ENCODE data around the gene POLR3GL.

Gene POLR3GL

DNA sequence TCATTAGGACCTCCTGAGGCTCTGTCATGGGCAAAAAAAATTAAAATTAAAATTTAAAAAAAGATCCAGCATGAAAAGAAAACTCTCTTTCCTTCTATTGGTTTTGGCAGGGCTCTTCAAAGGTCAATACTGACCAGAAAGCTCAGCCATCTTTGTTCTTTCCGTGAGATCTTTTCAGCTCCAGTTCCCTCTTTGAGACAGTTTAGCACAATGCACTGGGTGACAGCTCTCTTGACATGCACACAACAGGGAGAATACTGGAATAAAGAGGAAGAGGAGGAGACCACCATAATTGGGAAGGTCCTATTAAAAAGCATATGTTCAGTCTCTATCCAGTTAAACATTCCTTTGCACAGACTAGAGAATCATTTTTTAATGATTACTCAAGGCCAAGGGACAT is 13.0 kb upstream of the POLR3GL start:
- no peak for DNase-seq

GRCh38 chr1:145952903-145953302 is 11.6 kb upstream of the POLR3GL start:
- no peak for DNase-seq

DNA sequence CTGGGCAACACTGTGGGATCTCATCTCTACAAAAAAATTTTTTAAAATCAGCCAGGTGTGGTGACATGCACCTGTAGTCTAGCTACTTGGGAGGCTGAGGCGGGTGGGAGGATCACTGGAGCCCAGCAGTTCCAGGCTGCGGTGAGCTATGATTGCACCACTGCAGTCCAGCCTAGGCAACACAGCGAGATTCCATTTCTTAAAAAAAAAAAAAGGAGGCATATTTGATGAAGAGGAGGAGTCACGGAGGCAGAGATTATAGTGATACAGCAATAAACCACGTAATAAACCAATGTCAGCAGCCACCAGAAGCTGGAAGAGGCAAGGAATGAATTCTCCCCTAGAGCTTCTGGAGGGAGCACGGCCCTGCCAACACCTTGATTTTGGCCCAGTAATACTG is 10.6 kb upstream of the POLR3GL start:
- DNase-seq = no peak

- DNase-seq = no peak
Measured at GRCh38 chr1:145955436-145955835, 9.1 kb upstream of the POLR3GL start.

- no peak for DNase-seq
Measured at GRCh38 chr1:145956361-145956760, 8.1 kb upstream of the POLR3GL start.

DNA sequence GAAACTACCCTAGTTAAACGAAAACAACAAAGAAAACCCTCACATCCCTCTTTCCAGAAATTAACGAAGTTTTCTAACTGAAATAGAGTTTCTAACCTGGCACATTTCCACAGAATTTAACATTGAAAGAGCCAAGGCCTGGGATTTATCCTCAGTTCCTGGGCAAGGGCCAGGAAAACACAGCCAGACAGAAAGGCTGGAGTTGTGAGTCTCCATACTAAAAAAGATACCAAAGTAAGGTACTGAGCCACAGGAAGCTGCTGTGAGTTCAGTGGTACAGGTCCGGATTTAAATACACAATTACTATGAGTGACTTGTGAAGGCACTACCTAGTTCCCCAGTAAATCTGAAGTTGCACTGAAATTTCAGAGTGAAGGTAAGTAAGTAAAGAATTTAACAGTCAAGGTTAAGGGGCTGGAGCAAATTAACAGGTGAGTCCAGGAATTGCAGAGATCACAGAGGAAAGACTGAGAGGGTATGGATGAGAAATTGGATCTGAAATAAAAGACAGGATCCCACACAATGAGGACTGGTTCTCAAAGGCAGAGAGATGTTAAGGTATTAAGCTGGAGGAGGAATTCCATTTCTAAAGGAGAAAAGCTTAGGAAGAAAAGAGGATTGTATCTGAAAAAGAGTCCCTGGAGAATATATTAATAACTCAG is 7.6 kb upstream of the POLR3GL start:
- no peak for DNase-seq

DNA sequence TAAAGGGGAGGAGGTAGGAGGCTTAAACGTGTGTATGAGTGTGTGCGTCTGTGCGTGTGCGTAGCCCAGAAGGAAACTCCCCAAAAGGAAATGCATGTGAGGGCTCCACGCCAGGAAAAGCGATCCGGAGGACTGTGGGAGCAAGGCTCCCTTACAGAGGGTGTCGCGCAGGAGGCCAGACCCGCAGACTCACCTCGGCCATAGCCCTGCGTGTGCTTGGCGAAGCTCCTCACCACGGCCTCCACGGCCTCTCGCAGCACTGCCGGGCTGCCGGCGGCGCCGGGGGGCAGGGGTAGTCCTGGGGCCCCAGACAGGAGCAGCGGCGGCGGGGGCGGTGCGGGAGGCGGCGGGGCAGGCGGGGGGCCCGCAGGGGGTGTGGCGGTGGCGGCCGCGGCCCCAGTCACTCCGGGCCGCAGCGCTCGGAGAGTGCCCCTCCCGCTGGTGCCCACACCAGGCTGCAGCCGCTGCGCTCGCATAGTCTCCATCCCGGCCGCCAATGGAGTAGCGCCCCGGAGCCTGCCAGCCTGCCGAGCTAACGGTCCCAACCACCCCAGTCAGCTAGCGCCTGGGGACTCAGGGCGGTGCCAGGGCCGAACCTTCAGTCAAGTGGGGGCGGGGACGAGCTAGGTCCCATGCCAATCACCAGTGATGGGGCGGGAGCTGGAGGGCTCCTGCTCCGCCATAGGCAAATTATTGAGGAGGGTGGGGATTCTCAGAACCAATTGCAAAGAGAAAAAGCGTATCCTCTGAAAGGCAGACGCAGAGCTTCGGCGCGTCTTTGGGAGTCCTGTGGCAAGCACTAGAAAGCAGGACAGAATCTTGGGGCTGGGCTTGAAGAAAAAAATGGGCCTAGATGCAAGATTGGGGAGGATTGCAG is 6.8 kb upstream of the POLR3GL start, which contains the start of gene LIX1L:
LIX1L (minus strand) TSS at position 575 of the 877 bp plus-strand sequence; CDS start at position 485, 90 bp downstream.
- peak; percentile 97 for DNase-seq

DNA sequence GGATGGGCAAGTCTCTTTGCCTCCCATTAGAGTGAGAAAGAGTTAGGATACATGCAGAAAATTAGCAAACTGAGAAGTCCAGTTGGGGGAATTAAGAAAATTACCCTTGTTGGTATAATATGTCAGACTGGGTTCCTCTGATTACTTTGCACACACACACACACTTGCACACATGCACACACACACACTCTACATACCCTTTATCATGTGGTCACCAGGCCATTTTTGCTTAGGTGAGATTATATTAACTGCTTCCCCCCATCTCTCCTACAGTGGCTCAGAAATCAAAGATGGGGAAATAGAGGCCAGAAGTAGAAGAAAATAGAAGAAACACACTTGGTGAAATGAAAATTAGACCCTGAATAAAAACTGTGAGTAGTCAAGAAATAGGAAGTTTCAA is 5.8 kb upstream of the POLR3GL start:
- no peak for DNase-seq

GRCh38 chr1:145959333-145959732 is 5.2 kb upstream of the POLR3GL start:
- no peak for DNase-seq

DNA sequence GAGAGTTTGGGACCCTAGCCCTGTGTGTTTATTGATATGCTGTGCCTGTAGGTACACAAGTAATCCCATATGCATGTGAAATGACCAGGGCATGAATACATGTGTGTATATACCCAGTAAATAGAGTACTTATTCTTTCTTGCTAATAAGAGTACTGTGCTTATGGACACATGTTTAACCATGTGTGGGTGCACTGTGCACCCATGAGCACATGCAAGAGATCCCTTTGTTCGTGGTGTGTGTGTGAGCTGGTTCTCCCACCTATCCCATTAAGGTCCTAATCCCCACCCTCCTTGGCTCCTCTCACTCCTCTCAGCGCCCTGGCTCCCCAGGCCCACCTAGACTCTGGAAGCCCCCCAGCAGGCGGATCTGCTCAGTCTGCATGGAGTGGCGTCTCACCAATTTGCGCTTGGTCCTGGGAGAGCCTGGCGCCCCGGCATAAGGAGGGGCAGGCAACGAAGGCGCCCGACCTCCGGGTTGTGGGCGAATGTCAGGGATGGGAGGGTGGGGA is 4.5 kb upstream of the POLR3GL start:
- no peak for DNase-seq

DNA sequence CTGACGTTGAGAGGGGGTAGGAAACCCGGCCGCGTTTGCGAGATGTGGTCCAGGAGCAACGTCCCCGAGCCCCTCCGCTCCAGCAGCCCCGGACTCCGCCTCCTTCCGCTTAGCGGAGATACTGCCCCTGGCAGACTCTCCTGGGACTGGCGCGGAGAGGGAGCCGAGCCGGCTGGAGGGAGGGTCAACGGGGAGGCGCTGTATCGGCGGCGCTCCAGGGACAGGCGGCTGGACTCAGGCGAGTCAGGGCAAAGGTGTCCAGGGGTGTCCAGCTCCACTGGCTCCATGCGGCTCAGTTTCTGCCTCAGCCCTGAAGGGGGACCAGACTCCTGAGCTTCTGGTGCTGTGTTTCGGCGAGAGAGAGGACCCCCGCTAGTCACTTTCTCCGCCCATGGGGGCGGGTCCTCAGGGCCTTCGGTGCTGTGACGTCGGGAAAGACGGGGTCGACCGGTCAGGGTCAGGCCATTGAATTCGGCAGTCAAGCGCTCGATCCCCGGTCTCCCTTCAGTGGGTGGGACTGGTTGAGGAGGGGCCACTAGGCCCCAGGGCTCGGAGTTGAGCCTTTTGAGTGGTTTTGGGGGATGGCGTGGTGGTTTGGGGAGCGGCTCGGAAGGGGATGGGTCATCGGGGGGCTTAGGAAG is 3.9 kb upstream of the POLR3GL start:
- peak; percentile 80 for DNase-seq

- DNase-seq = no peak
Measured at GRCh38 chr1:145961109-145961424, 3.4 kb upstream of the POLR3GL start.

GRCh38 chr1:145961425-145962156 is 2.9 kb upstream of the POLR3GL start:
- DNase-seq = no peak

- DNase-seq = no peak
Measured at GRCh38 chr1:145962157-145963102, 2.1 kb upstream of the POLR3GL start.

- no peak for DNase-seq
Measured at GRCh38 chr1:145963265-145964019, 1.0 kb upstream of the POLR3GL start.

- no peak for DNase-seq
Measured at GRCh38 chr1:145965119-145965744, 742 bp downstream of the POLR3GL start.

DNA sequence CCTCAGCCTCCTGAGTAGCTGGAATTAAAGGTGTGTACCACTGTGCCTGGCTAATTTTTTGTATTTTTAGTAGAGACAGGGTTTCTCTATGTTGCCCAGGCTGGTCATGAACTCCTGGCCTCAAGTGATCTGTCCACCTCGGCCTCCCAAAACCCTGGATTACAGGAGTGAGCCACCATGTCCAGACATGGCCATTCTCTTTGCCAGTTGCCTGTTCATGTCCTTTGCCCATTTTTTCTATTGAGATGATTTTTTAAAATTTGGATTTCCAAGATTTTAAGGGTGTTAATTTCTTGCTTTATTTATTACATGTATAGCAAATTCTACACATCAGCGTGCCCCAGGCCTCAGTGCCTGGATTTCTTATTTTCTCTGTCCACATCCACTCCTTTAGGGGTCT is 2.8 kb downstream of the POLR3GL start:
- DNase-seq = no peak

DNA sequence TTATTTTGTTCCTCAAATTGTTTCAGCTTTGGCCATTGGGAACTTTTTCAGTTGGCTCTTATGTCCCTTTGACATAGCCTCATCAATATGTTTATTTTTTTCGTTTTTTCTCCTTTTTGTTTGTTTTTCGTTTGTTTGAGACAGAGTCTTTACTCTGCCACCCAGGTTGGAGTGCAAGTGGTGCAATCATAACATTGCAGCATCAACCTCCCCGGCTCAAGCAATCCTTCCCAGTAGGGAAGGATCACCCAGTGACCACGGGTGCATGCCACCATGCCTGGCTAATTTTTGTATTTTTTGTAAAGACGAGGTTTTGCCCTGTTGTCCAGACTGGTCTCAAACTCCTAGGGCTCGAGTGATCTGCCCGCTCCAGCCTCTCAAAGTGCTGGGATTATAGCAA is 8.1 kb downstream of the POLR3GL start:
- no peak for DNase-seq

DNA sequence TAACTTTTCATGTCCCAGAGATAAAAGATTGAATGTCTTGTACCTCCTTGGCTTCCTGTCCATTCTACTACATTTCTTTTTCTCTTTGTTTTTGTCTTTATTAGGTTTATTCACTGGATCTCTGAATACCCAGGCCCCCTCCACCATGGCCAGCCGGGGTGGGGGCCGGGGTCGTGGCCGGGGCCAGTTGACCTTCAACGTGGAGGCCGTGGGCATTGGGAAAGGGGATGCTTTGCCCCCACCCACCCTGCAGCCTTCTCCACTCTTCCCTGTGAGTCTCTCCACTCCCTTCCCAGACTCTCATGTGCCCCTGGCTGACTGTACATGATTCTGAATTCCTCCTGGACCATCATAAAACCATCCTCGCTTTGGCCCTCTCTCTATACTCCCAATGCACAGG is 10.2 kb downstream of the POLR3GL start:
- no peak for DNase-seq

DNA sequence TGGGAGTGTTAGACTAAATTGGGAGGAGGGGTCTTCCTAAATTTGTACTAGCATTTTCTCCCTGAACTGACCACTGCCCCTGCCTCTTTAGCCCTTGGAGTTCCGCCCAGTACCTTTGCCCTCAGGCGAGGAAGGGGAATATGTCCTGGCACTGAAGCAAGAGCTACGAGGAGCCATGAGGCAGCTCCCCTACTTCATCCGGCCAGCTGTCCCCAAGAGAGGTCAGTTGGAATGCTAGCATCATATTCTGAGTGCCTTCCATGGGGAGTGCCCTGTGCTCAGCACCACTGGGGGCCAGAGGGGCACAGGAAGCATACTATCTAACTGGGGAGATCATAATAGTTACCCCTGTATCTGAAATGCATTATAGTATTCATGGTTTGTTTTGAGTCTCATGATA is 10.7 kb downstream of the POLR3GL start:
- DNase-seq = no peak

DNA sequence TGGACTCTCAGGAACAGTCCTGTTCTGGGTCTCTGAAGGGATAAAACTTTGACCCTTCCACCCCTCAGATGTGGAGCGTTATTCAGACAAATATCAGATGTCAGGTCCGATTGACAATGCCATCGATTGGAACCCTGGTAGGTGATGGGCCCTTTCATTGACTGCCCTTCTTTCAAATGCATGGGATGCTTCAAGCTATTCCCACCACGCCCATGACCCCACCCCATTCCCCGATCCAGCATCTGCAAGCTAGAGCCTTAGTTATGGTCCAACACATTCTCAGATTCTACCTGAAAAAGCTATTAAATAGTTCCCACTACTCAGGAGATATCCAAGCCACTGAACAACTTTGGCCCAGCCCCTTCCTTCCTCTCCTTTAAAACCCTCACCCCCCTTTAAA is 12.5 kb downstream of the POLR3GL start:
- no peak for DNase-seq

Data from NCI-H1092 (cell line).